Astrocyte of the hippocampus (primary cell): ENCODE measurements around the gene C6orf15.

Experiments used
- DNase-seq: peaks from one replicate; pipeline ENCODE4 v3.0.0; 2011; ENCODE audit warnings: low read depth, low spot score

The C6orf15 gene

GRCh38 chr6:31130751-31131150 is 18.4 kb upstream of the C6orf15 start:
- DNase-seq = no peak

DNA sequence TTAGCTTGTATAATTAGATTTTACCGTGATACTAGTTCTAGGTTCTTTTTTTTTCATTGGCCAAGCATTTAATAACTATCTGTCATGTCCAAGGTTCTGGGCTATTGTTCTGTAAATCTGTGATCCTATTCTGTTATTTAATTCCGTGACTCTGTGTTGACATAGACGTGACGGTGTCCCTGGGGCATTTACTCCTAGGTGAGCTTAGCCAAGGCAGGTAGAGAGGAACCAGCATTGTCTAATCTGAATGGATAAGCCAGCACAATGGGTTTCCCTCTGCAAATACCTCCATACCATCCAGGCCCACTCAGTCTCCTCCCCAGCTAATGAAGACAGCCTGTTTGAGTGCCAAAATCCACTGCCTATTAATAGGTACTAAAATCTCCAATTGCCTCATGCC is 16.8 kb upstream of the C6orf15 start:
- no peak for DNase-seq

GRCh38 chr6:31128093-31128676 is 15.8 kb upstream of the C6orf15 start:
- DNase-seq = peak; percentile 72

DNA sequence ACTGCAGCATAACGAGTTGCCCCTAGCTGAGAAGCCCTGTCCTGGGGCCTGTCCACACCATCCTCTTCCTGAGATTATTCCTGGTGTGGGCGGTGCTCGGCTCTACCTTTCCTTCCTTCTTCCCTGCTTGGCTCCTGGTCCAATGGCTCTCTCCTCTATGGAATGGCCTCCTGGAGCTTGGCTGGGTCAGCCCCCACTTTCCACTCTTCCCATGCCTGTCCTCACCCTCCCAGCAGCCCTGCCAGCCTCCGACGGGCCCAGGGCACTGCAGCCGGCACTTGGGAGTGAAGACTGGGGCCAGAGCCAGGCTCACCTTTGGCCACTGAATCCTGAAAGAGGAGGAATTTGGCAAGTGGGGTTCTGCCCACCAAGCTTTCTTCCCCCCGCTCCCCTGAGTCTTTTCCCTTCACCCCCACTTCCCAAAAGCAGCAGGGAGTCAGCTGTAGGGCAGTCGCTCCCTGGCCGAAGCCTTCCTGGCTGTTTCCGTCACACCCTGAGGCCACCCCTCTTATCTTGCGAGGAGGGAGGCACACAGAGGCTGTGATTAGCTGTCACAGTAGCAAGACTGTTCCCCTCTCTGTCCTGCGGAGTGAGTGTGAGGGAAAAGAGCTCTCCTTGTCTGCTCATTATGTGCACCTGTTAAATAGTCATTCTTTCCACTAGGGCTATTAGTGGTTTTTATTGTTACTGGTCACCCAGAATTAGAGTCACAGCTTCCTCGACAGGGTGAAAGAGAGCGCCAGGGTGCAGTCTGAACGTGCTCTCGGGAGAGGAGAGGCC is 14.2 kb upstream of the C6orf15 start:
- DNase-seq = no peak

DNA sequence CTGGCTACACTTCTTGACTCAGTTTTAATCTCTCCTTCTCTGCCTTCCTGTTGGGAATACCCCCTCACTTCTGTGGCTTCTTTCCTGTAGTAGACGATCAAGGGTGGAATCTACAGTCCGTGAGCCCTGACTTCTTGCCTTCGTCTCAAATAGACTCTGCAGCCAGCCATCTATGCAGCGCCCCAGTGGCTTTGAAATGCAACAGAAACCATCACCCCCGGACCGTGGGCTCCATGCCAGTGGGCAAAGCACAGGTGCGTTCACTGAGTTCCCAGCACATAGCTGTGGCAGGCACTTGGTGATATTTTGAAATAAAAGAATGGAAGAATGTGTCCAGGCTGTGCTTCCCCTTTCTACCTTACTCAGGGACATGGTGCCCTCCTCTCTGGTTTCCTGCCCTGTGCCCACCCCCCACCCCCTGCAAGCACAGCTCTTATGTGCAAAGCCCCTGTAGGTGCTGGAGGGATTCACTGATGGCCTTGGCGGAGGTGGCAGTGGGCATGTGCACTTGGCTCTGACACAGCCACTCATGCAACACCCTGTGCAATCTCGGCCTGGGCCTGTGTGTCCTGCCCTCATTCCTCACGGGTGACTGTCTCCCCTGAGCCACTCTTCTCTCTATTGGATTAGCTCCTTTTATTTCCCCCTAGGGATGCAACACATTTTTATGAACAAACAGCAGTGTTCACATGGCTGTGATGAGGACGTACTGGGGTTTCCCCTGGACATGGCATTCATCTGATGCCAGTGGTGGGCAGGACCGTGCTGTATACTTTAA is 13.4 kb upstream of the C6orf15 start:
- DNase-seq = peak; percentile 38

DNA sequence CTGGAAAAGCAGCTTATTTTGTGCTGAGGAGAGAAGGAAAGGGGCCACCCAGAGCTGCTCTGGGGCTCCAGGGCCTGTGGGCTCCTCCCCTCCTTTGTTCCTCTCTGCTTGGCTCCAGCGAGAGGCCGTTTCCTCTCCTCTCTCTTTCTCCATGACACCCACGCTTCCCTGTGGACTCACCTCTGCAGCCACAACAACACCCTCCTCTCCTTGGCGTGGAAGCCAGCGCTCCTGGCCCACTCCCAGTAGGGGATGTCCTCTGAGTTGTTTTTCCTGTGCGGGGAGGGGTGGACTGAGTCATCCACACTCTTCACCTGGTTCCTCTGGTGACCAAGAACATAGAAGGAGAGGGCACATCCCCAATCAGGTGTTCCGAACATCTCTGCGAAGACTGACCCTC is 12.8 kb upstream of the C6orf15 start:
- peak; percentile 66 for DNase-seq

DNA sequence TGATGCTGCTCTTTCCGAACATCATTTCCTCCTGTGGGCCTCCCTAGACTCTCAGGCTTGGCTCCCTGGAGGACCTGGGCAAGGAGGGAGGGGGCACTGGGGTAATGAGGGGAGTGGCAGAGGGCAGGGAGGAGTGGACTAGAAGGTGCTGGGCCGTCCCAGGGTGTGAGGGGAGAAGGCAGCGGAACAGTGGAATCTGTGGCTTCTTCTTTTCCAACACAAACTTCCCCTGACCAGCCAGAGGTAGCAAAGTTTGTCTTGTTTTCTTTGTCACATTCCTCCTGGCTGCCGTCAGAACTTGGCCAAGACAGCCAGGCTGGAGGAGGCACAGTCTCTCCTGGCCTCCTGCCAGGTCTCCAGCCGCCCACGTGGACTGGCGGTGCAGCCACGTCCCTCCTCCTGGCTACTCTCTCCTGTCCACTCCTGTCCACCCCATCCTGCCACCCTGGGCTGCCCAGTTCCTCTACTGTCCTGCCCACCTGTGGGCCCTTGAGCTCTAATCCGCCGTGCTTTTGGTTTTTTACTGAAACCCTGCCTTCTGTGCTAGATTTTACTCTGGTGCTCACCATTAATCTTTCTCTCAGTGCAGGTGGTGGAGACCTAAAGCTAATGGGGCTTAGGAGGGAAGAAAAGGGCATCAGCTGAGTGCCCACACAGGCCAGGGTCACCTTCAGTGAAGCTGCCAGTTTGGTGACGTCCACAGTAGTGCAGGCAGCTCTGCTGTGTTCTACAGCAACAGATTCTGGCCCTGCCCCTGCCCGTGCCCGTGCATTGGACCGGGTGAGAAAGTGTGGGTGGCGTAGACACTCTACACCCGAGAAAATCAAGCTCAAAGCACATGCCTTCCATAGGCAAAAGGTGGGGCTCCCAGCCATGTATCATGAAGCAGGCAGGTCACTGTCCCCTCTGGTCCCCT is 10.7 kb upstream of the C6orf15 start:
- peak; percentile 97 for DNase-seq

DNA sequence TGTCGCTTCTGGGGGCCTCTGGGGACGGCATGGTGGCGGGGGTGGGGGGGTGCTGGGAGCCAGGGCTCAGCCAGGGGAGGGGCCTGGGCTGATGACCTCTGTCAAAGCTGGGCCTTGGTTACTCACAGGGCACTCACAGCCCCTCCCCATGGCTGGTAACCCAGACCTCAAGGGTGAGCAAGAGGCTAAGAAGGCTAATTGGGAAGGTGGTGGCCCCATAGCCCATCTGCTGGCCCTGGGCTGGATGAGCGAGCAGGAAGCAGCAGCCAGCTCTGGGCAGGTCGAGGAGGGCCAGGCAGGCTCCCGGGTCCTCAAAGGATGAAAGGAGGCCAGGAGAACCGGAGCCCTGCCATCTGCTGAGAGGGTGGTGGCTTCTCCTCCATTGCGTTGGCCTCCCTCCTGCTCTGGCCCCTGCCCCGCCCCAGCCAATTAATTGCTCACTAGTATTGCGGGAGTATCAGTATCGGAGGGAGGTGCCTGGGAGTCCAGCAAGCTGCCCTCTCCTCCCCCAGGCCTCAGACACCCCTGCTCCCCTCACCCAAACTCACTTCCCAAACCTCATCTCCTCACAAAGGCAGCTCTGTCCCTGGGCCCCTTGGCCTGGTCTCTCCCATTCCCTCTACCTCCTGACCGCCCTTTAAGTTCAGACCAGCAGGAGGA is 8.9 kb upstream of the C6orf15 start:
- DNase-seq = no peak

- no peak for DNase-seq
These were observed 8.0 kb upstream of the C6orf15 start, which contains the start of gene CDSN for GRCh38 chr6:31120151-31120915. Gene CDSN, minus strand, starts transcription at chr6:31120446. Its CDS starts 27 bp downstream, at chr6:31120419.

- DNase-seq = no peak
These were observed 5.8 kb upstream of the C6orf15 start for GRCh38 chr6:31118178-31118577.

GRCh38 chr6:31116661-31117385 is 4.4 kb upstream of the C6orf15 start:
- no peak for DNase-seq

DNA sequence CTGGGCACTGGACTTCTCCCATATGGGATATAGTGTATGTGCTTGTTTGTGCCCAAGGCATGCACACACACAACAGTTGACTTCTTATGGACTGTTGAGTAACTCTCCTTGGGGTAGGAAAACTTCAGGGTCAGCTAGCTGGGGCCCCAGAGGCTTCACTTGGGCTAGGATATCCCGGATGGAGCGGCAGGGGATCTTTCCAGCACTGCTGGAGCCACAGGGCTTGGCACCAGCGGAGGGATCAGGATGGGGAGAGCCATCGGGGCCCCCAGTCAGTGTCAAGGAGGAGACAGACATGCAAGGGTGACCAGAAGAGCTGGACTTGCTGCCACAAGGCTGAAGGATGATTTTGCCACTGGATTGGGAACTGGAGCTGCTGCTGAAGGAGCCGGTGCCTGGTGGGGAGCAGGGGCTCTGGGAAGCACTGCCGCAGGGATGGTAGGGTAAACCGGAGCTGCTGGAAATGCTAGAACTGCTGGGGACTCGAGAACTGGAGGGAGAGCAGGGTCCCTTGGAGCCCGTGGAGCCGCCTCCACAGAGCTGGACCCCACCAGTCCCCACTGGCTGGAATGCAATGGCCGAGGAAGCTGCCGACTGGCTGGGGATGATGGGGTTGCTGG is 3.7 kb upstream of the C6orf15 start:
- no peak for DNase-seq

- peak; percentile 69 for DNase-seq
These were observed 2.8 kb upstream of the C6orf15 start for GRCh38 chr6:31114970-31115849.

GRCh38 chr6:31114541-31114878 is 2.1 kb upstream of the C6orf15 start, which contains the start of gene PSORS1C1:
Gene PSORS1C1, plus strand, starts transcription at chr6:31114800. Its CDS starts 14,833 bp downstream, at chr6:31129633.
- peak; percentile 96 for DNase-seq

DNA sequence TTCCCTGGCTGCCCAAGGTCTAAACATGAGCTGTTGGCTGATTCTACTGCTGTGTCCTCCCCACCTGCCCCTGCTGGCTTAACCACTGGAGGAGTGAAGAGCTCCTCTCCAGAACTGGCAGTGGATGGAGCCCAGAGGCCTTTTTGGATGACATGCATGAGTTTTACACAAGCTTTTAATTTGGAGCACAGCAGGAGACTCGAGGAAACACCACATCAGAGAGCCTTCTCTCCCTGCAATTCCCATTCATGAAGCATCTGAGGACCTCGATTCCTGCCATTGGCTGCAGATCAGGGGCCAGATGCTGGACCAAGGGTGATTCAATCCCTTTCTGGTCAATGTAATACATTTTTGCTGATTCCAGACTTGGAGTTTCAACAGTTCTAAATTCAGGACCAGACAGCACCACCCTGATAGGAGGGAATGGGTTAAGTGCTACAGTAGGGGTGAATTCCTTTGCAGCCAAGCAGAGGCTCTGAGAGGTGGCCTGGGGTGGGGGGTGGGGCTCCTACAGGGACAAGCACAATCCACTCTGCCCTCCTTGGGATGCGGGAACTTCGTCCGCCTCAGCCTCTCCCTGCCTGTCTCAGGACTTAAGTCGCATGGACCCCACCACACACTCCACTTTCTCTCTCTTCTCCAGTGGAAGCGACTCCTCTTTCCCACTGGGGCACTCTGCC is 1.6 kb upstream of the C6orf15 start:
- DNase-seq = peak; percentile 56

GRCh38 chr6:31111712-31112111 is 663 bp downstream of the C6orf15 start:
- no peak for DNase-seq

DNA sequence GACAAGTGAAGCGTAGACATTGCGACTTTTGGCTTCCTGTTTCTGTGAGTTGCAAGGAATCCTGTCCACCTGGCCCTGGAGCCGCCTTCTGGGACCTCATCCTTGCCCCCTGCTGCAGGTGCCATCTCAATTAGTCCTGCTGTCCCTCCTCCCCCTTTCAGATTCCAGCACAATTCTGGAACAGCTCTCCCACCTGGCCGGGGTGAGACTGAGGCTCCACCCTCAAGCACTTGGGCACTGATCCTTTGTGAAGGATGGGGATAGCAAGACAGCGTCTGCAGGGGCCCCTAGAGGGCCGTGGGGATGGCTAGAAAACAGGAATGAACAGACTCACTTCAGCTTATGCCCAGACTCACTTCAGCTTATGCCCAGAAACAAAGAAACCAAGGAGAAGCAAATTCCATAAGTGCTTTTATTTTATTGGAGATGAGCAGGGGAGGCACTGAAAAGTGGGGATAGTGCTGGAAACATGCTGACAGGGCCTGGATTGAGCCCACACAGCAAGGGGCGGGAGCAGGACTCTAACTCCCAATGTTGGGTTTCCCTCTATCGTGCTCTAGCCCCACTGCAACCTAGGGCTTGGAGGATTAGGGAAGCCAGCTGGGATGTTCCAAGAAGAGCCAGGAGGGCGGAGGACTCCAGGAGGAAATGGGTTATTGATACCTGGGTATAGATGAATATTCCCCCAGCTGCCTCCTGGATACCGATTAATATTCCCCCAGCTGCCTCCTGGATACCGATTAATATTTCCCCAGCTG is 1.4 kb downstream of the C6orf15 start:
- DNase-seq = no peak
